ENCODE results near the gene ANK3.

Gene ANK3

DNA sequence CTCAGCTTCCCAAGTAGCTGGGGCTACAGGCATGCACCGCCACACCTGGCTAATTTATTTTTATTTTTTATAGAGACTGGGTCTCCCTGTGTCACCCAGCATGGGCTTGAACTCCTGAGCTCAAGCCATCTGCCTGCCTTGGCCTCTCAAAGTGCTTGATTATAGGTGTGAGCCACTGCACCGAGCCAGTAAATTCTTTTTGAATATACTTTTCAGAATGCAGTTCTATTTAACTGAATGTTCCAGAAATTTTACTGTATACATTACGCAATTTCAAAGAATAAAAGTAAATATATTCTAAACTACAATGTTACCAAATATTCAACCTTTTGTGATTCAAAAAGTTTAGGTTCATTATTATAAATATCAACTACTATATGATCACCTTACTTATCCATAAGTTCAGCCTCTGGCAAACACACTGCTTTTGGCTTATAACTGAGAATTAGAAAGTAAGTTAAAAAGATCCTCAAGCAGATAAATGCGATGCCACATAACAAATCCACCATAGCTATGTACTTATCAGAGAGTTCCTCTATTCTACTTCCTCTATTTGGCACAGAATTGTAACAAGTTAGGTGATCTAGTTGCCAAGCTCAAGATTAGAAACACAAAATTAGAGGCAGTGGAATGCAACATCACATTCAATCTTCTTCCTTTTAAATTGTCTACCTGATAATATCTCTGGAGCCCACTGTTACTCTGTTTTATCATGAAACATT lies 118.2 kb downstream of the ANK3 start:
- no peak for DNase-seq

DNA sequence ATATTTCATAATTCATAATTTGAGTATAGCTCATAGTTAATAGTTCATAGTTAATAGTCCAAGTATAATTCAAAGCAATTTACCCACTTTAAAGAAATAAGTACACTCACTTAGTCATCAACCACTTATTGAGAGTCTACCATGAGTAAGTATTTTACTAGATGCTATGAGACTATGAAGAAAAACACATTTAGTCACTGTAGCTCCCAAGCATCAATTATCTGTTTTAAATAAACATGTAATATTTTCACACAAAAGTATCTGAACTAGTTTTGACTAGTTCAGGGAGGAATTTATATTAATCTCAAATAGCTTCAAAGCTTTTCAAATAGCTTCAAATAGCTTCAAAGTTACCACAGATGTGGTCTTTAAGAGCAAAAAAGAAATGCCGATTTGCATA lies 119.2 kb downstream of the ANK3 start:
- no peak for DNase-seq

DNA sequence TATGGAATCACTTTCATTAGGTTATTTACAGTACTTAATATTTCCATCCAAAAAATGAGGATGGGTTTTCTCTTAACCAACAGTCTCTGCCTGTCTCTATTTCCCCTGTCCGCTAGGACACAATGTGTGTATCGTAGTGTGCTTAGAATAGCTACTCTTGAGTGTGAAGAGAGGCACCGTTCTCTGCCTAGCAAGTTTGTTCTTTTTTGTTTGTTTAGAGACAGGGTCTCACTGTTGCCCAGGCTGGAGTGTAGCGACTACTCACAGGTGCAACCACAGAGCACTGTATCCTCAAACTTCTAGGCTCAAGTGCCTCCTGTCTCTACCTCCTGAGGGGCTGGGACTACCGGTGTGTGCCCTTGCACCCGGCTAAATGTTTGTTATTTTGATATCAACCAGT lies 121.9 kb downstream of the ANK3 start:
- no peak for DNase-seq

DNA sequence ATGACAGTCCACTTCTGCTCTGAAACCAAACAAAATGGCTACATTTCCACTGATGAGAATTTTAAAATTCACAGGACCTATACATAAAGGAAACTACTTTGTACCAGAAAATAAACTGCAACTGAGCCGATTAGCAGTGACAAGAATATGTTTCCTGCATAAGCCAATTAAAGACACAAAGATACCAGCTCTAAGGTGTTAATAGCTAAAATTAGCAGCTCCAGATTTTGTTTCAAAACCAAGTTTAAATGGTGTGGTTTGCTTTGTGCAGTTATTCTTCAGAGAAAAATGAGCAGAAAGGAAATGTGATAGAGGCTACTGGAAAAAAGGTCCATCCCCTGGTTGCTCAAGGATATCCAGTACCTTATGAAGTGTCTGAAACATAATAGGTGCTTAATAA lies 123.2 kb downstream of the ANK3 start:
- no peak for DNase-seq

DNA sequence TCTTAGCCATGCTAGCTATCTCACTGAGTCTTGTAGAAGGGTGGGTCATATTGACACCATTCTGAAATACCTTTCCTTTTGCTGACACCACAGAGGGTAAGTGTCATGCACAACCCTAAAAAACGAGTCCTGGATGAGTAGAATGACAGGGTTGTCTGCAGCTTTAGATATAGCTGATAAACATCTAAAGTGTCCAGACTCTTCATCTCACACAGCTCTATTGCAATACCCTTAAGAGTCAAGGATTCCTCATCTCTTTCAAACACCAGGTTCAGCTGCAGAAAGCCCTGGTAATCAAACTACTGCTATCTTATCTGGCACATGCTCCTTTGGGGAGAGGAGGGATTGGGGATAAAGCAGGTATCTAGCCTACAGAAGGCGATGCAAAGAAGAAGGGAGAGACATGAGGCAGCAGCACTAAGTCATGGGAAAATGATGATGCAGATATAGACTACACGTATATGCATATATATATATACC lies 127.0 kb downstream of the ANK3 start:
- no peak for DNase-seq

DNA sequence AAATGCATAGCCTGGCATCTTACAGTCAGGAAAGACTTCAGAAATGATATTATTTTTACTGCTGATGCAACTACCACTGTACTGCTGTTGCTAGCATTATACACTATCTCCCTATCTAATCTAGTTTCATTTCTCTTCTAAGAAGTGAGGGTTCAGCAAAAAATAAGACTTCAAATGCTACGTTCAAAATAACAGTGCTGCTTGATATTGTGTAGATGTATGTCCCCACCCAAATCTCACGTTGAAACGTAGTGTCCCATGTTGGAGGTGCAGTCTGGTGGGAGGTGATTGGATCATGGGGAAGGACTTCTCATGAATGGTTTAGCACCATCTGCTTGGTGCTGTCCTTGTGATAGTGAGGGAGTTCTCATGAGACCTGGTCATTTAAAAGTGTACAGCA lies 129.4 kb downstream of the ANK3 start:
- no peak for DNase-seq

DNA sequence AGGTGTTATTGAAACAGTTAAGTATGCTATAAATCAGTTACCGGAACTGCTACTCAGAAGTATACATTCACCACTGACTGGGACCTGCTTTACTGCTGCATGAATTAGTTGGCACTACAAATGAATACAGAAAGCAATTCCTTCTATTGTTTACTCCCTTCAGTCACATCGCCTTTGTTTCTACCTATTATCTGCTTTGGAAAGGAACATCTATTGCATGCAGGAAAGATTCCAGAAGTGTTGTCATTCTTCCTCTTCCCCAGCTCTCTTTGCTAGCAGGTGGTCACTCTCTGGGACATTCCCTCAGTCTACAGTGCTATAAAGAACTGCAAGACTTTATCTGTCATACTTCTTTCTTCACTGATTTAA lies 131.3 kb downstream of the ANK3 start:
- DNase-seq = peak; percentile 15

DNA sequence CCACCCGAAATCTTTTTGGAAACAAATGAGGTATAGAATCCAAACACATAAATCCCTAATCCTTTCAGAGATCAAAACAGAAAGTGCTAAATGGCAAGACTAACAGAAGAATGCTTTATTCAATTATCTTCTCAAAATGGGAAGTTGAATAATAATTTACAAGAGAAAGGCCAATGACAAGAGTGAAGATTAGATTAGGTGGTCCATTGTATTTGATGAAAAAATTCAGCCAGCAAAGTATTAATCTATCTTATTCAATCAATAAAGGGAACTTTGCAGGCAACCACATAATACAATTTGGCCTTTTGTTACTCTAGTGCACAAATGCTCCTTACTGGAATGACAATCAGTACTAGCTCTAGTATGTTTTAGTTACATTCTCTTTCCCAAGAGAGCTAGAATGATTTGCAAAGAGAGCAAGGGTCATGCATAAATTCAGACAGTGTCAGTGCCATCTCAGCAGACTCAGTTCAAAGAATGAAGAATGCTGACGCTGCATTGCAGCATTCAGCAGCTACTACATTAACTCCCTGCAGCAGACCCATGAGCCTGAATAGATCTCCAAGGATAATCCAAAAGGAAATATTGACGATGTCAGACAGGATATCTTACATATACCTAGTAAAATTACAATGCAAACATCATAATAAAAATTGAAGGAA lies 131.8 kb downstream of the ANK3 start:
- DNase-seq = no peak

DNA sequence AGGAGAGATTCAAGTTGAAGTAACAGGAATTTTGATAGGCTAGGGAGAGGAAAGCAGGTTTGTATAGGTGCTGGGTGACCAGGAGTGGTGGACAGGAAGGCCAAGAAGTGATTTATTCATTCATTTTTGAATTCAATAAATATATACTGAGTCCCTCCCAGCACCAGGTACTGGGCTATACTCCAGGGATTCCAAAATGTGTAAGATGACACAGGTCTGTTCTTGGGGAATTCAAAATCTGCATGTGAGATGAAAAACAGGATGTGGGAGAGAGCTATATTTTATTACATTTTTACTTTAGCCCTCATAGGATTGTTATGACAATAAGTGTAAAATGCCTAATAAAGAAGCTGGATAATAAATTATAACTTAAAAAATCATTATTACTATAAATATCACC lies 134.9 kb downstream of the ANK3 start:
- DNase-seq = no peak

DNA sequence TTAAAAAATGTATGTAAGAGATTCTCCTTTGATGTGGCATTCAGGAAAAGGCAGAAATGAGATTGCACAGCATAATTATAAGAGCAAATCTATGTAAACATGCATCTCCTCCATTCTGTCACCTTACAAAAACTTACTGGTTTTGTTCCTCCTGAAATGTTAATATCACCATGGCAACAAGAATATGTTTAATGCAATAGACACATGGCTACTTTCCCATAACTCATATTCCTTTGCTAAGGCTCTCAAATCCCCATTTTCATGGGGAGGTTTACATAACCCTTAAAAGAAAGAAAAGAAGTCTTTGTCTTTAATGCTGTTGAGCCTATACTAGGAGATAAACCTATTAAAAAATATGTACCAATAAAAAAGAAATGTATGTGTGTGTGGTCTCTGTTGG lies 136.2 kb downstream of the ANK3 start:
- DNase-seq = no peak

DNA sequence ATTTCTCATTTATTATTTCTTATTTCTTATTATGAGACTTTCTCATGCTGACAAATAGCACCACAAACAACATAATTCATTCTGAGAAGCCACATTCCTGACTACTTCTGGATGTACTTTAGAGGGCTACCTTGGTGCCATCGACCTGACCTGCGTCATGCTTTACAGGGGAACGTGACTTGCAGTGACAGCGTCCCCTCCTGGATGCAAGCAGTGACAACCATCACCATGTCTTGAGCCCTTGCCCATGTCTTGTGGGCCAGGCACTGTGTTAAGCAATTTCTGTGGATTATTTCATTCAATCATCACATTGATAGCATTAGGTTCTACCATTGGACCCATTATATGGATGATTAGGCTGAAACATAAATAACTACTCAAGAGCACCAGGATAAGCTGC lies 137.0 kb downstream of the ANK3 start:
- no peak for DNase-seq

DNA sequence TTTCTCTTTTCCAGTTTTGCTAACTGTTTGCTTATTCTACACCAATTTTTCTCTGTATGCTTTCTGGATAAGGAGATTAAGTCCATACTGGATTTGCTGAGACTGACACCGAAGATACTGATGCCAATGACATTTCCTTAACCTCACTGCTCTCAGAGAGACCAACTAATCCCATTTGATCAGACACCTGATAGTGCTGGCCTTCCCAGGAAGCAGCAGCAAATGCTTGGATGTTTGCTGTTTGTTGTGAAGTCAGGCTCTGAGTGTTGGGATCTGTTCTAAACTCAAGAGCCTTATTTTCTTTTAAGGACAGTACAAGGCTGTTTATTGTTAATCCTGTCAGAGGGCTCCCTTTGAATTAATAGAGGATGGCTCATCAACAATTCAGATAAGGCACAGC lies 143.3 kb downstream of the ANK3 start:
- DNase-seq = no peak

DNA sequence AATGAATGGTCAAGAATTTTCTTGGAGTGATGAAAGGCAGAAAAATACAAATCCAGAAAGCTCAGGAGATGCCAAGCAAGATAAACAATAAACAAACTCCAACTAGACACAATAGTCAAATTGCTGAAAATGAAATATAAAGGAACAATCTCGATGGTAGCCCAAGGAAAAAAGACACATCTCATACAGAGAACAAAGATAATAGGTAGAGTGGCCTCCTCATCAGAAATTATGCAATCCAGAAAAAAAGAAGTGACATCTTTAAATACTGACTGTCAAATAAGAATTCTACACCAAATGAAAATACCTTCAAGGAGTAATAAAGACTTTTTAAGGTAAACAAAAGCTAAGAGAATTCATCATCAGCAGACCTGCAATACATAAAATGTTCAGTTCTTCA lies 150.4 kb downstream of the ANK3 start:
- no peak for DNase-seq

DNA sequence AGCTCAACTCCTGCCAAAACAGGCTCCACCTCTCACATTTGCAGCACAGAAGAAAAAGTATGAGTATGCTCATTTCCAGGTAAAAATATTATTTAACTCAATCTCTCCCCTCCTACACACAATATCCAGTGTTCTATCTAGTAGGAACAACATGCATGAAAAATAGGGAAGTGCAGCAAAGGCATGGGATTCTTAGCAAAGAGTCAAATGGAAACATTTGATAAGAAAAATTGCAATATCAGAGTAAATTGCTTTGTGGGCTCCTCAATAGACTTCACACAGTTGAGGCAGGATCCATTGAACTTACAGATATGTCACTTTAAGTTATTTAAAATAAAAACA lies 150.9 kb downstream of the ANK3 start:
- DNase-seq = no peak

DNA sequence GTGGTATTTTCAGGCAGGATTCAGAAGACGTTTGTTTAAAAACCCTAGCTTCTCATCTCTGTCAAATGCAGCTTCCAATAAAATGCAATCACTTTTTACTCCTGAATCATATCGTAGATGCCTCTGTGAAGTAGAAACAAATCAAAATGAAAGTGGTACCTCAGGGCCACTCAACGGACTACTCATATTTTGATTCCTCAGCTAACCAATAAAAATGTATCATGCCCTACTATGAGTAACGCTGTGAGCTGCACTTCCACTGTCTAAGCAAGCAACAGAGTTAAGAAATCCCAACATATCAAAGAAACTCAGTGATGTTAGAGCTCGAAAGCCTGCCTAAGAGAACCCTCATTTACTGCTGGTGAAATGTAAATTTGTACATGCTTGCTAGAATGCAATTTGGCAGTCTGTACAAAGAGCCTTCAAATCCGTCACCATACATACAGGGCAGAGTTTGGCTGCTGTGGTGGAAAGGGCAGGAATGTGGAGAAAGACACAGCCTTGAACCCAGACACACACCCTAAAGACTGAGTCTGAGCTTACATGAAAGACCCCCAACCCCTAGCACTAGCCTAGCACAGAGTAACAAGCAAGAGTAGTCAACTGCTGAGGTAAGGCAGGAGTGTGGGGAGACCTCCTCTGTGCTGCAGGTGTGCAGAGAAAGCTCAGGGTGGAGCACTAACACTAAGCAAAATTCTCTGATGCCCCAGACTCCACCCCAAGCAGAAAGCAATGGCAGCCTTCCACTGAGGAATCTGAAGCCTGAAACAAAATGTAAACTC lies 151.5 kb downstream of the ANK3 start:
- DNase-seq = no peak

DNA sequence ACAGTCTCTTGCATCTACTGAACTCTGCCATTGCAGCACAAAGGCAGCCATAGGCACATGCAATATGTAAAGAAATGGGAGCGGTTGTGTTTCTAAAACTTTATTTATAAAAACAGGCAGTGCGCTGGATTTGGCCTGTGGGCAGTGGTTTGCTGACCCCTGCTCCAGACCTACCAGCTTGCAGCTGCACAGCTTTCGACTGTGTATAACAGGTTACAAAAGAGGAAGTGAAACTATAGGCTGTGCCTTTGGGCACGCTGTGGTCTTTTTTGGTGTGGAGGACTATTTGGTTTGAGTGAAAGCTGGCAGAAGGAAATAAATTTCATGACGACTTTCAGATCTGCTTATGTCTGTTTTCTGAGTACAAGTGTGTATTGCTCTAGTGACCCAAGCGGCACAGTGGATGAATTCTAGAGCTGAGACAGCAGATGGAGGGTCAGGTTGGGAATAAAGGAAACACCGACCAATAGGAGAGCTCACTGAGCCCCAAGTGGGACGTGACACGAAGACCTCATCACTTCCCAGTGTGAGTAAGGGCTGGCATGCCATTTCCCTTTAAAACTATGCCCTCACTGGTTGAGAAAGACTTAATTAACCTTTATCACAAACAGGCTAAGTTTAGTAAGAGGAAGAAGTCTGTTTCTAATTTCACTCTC lies 152.7 kb downstream of the ANK3 start:
- DNase-seq = no peak

DNA sequence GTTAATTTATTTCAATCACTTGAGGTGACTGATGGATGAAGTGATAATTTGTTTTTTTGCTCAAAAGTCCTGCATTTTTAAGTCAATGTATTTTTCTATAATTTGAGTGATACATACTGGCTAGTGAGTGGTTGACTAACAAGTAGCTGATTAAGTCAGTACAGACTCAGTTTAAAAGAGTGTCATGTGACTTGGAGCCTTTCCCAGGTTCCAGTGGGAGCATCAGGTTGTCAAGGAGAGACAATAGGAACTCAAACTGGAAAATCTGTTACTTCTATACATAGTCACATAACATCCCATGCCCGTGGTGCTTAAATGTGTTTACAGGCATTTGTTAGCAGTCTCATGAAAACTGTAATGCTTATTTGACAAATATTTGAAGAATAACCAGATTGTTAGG lies 154.7 kb downstream of the ANK3 start:
- no peak for DNase-seq

DNA sequence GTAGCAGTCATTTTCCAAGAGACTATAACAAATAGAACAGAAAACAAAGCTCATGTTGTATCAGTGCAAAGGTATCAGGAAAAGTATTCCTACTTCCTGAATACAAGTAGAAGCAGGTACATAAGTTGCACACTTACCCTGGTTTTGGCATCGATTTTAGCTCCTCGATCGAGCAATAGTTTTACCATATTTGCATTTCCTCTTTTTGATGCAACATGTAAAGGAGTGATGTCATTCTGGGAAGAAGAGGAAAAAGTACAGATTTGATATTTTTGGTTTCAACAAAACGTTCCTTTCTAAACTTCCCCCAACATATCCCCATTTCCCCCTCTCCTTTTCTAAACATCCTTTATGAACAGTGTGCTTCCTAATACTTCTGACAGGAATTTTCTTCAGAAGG lies 155.1 kb downstream of the ANK3 start:
- no peak for DNase-seq

DNA sequence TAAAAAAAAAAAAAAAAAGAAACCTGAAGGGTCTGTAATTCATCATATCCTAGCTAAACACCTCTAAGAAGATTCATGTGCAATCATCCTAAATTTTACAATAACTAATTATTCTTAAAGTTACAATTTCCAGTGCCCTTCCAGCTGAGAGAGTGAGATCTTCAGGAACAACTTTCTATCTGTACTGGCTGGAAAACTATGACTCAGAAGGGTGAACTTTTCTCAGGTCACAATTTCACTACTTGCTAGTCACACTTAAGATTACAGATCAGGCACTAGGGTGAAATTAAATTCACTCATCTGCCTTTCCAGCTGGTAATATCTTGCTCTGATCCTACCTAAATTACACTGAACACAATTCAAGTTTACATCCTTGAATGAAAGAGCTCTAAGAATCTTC lies 158.8 kb downstream of the ANK3 start:
- DNase-seq = no peak

DNA sequence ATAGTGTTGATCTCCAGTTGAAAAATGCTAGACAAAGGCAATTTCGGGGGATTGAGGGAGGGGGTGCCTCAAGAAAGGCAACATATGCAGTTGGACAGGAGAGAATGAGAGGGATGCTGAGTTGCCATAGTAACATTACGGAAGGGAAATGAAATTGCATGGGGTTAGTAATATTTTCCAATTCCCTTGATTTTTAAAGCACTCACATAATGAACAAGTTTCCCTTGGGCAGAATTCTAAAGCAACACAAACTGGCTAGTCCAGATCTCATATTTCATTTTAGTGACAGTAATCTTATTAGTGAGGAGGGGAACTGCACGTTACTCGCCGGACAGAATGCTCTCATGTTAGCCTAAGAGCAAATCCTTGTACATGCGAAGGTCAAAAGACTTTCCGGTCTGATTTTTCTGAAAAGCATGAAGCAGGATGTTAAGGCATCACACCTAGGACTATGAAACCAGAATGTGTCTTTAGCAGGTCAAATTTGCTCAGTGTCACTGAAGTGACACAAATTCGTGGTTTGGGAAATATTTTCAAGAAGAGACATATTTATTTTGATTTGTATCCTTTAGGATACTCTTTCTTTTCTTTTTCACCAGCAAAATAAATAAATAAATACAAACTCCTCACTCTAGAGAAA lies 165.5 kb downstream of the ANK3 start:
- DNase-seq = no peak

DNA sequence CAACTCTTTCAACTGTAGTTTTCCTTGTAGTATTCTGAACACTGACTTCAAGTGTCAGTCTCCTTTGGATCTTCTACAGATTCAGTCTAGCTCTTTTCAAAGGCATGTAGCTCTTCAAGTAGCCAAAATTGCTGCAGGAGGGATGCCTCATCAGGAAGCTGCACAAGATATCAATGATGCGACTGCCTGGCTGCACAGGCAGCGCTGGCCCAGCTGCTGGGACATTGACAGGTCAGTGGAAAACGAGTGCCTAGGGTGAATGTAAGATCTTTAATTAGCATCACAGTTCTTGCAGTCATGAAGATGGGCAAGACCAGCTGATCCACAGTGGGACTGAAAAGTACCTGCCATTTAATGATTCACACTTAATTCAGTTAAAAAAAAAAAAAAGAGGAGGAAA lies 167.6 kb downstream of the ANK3 start:
- DNase-seq = no peak

DNA sequence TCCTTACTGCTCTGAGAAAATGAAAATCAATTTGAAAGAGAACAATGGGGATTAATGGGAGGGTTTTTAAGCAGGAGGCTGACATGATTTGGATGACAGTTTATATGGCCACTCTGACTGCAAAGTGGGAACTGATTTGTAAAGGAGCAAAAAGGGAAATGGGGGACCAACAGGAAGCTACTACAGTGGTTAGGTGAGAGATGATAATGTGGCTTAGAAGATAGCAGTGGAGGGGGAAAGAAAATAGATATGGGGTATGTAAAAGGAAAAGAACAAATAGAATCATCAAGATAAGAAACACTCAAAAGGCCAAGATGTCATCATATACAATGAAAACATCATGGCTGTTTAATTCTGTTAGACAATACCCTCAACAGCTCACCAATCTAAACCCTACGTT lies 177.5 kb downstream of the ANK3 start:
- no peak for DNase-seq

DNA sequence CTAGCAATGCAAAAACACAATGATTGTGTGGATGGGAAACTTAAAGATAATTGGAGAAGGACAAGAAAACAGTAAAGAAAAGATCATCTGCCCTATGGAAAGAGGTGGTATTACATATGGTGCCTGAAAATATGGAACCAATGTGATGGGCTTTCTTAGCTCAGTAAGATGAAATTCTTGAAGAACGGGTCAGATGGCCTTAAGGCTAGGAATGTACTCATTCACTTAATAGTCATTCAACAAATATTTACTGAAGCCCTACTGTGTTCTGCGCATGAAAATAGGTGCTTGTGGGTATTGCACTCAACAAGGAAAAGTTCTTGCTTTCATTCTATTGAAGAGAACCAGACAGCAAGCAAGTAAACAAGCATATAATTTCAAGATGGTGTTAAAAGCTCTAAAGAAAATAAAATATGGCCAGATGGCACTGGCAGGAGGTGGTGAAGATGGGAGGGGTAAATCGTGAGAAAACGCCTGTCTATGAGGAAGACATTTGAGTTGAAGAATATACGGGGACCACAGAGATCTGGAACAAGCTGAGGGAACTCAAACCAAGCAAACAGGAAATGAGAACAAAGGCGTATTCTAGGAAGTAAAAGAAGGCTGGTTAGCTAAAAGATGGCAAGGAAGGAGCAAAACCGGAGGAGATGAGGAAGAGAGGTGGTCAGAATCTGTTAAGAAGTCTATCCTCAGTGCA lies 179.7 kb downstream of the ANK3 start:
- no peak for DNase-seq

Data from NCI-H1417 treated with DMSO at 0.1 percent for 48 hours (cell line).